Endometrial microvascular endothelial cells (primary cell): Measurements from ENCODE around the gene SLC25A5. TPM values are rescaled to one million over a fixed set of nuclear protein-coding genes. Genes with fewer than 3 reads are reported as not detected.

Source experiments
- in situ Hi-C: cut with HindIII; loops from 2 replicates; pipeline ENCODE4 v1.10.0; 2017; ENCODE audit warnings: low sequenced_read_pairs, low pct_unique_long_range_greater_than_20kb; ENCODE audit errors: inconsistent ontology term
- total RNA-seq: library from RNA; depleted of rRNA; stranded (reverse); fragments of >200 nt; gene quantifications from one replicate; pipeline ENCODE4 v1.2.3, GENCODE V29; 2015; ENCODE audit errors: inconsistent ontology term

SLC25A5 gene
- total RNA-seq, 1 donor from 2014 or later, result 533 TPM

DNA sequence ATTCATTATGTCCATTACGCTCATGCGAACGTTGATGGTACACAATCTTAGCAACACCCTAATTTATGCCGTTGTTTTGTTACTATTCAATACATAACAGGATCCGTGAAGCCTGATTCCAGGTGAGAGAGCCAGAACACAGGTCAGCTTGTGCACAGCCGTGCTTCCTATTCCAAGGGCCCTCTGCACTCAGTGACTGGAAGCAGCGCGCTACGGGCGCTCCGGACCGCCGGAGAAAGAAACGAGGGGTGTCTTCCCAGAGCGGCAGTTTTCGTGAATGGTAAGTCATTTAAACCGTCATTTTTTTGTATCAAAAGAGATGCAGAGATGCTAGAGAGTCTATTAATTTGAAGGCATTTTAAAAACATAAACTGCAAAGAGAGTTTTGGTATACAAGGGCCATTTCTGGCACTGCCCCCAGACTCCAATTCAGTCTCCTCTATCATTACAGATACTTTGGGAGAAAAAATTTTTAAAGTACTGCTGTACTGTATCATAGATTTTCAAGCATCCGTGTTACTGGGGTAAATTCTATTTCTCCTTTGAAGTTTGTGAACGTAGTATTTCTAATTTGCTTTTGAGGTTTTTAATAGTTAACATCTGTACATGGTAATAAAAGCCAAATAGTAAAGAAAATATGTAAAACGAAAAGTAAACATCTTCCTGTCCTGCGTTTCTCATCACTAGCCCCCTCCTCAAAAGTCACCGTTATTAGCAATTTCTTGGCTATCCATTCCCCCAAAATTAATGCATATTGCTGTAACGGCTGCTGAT is 6.6 kb downstream of the SLC25A5 start:
- in situ Hi-C loops, result loop anchor here (25.0 kb wide), 1 partner anchor 287 kb away; the partner anchor contains the start of gene SOWAHD

DNA sequence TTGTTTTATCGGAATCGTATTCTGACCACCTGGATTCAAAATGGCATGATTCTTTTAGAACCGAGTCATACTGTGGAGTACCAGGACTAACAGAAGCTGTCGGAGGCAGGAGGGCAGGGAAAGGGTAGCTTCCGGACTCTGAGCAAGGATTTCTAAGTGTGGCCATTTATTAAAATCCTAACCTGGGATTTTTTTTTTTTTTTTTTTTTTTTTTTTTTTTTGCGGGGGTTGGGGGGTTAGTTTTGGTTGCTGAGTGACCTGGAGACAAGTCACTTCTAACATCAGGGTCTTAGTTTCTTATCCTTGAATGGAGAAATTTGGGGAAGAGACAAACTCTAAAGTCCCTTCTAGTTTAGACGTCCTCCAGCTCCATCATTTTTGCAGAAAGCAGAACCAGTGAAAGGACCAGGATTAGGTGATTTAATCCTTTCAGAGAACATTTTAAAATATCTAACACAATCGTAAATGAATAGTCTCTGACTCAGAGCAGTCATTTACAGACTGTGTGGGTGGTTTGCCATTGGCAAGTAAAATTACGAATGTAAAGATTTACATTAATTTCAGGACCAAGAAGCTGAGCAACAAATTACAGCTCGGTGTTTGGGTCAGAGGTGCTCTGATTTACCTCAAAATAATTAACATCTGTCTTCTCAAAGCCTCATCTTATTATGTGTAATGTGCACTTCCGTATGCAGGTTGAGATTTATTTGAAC is 7.3 kb downstream of the SLC25A5 start:
- in situ Hi-C loops, result loop anchor here (25.0 kb wide), 1 partner anchor 287 kb away; the partner anchor contains the start of gene SOWAHD

DNA sequence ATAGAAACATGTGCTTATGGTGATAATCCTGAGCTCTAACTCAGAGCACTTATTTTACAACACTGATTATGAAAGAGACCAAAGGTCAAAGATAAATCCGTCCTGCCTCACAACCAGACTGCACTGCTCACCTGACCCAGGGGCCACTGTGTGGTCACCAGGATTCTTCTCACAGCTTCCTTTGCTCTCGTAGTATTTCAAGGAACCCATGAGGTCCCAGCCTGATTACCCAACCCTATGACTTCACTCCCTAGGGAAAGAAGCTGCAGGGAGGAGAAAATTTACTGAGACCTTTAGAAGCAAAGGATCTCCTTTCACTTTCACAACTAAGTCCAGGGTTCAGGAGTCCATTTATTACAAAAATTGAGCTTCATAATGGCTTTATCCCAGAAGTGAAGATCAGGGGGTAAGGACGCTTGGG is 9.6 kb downstream of the SLC25A5 start:
- in situ Hi-C loops, result loop anchor here (25.0 kb wide), 1 partner anchor 284 kb away; the partner anchor contains the start of gene SOWAHD

DNA sequence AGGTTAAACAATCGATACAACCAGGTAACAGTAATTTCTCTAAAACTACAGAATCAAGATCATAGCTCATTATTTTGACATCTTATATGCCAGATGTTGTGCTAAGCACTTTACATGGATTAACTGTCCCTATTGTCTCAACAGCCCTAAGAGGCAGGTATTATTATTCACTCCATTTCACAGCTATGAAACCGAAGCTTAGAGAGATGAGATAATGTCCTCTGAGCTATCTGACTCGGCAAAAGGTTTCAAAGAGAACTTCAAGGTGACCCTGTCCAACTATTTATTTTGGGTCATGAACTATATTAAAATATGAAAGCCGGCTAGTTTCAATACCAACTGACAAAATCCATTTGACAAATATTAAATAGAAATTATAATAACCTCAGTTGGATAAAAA is 10.3 kb downstream of the SLC25A5 start:
- in situ Hi-C loops, result loop anchor here (25.0 kb wide), 1 partner anchor 284 kb away; the partner anchor contains the start of gene SOWAHD

DNA sequence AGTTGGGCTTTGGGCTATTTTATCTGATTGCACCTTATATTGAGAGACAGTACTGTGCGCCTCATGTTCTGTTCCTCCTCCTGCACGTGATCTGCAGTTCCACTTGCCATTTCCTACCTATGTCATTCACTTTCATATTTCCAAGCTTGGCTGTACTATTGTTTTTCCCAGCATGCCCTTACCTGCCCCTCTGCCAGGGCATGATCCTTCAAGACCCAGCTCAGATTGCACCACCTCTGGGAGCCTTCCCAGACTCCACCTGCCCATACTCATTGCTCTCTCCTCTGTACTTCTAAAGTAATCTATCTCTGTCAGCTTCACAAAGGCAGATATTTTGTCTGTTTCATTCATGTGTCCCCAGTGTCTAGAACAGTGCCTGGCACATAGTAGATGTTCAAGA is 11.6 kb downstream of the SLC25A5 start:
- in situ Hi-C loops, result loop anchor here (25.0 kb wide), 1 partner anchor 282 kb away; the partner anchor contains the start of gene SOWAHD

DNA sequence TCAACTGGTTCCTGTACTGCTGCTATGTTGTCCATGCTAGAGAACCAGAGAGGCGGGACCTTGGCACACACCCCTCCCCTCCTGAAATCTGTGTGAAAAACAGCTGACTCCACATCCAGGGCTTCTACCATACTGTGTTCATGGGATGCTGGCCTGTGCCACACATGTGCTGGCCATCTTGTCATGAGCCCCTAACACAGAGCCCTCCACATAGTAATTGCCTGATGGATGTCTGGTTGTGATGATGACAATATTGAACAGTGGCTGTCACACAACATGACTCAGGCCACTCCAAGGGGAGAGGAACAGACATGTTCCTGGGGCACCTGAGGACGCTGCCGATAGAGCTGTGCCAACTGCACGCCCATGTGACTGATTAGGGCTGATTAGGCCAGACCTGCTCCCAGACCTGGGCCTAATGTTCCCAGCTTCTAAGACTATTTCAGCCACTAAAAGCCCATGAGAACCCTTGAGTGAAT is 13.1 kb downstream of the SLC25A5 start:
- in situ Hi-C loops, result loop anchor here (25.0 kb wide), 1 partner anchor 281 kb away; the partner anchor contains the start of gene SOWAHD

DNA sequence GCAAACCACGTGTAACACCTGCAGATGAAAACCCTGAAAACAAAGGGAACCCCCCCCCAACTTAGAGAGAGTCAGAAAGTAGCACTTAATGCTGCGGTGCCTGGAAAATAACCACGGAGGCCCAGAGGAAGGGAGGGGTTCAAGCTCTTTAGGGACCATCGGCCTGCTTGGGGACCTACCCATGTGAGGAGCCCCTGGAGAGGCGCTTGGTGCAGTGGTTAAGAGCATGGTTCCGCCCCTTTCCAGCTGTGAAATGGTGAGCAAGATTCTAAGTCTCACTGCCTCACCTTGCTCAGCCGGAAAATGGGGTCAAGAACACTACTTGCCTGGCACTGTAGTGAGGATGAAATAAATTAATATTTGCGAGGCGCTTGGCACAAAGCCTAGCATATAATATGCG is 13.8 kb downstream of the SLC25A5 start:
- in situ Hi-C loops, result loop anchor here (25.0 kb wide), 1 partner anchor 280 kb away; the partner anchor contains the start of gene SOWAHD

DNA sequence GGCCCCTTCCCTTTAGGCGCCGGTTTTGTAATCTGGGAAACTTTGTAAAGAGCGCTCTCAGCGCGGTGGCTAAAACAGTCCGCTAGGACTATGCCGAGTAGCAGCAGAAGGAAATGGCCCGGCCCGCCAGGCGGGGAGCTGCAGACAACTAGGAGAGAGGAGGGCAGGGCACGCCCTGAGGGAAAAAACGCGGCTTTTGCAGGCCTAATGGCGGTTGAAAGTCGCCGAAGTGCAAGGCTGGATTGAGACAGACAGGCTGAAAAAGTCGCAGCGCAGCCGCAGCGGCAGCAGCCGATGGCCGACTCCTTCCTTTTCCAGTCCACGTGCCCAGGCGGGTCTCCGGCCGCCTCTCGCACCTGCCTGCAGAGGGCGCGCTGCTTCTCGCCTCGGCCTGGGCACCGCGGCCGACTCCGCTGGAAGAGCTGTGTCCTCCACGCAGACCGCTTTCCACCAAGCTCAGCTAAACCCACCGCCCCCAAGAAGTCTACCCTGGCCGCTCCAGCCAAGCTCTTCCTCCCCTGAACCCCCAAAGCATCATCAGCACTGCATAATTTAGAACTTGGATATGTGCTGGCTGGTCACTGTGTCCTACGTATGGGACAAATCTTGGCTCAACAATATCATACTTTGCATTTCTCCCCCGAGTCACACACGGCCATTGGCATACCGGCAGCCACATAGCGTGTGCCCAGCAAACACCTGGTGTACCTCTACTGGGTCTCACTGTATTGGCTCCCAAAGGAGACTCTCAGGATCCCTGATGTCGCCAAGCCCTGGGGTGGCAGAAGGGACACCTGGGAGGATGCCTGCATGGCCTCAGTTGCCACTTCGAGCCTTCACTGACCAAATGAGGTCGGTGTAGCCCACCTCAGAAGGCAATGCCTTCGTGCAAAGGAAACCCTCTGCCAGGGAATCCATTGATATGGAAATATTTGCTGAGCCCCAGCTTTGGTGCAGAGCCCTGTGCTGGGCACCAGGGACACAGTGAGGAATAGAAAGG is 14.5 kb downstream of the SLC25A5 start:
- in situ Hi-C loops, result loop anchor here (25.0 kb wide), 1 partner anchor 280 kb away; the partner anchor contains the start of gene SOWAHD

DNA sequence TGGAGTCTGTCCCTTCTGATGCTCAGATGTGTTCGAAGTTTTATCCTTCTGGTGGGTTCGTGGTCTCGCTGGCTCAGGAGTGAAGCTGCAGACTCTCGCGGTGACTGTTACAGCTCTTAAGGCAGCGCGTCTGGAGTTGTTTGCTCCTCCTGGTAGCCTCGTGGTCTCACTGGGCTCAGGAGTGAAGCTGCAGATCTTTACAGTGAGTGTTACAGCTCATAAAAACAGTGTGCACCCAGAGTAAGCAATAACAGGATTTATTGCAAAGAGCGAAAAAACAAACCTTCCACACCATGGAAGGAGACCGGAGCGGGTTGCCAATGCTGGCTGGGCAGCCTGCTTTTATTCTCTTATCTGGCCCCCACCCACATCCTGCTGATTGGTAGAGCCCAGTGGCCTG is 18.5 kb downstream of the SLC25A5 start:
- in situ Hi-C loops, result loop anchor here (25.0 kb wide), 1 partner anchor 276 kb away; the partner anchor contains the start of gene SOWAHD

DNA sequence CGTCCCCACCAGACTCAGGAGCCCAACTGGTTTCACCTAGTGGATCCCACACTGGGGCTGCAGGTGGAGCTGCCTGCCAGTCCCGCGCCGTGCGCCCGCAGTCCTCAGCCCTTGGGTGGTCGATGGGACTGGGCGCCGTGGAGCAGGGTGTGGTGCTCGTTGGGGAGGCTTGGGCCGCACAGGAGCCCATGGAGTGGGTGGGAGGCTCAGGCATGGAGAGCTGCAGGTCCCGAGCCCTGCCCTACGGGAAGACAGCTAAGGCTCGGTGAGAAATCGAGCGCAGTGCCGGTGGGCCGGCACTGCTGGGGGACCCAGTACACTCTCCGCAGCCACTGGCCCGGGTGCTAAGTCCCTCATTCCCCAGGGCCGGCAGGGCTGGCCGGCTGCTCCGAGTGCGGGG is 19.5 kb downstream of the SLC25A5 start:
- in situ Hi-C loops, result loop anchor here (25.0 kb wide), 1 partner anchor 275 kb away; the partner anchor contains the start of gene SOWAHD

DNA sequence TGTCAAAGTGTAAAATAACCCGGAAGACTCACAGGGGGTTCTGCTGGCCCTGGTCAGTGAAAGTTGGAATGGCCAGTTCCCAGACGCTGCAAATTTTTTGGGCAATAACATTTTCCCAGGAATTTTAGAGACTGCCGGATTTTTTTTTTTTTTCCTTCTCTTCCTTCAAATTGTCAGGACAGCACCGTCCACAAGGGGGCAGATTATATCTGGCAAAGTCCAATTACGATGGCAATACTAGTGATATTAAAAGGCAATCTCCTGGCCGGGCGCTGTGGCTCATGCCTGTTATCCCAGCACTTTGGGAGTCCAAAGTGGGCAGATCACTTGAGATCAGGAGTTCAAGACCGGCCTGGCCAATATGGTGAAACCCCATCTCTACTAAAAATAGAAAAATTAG is 20.5 kb downstream of the SLC25A5 start:
- in situ Hi-C loops, result loop anchor here (25.0 kb wide), 1 partner anchor 274 kb away; the partner anchor contains the start of gene SOWAHD

DNA sequence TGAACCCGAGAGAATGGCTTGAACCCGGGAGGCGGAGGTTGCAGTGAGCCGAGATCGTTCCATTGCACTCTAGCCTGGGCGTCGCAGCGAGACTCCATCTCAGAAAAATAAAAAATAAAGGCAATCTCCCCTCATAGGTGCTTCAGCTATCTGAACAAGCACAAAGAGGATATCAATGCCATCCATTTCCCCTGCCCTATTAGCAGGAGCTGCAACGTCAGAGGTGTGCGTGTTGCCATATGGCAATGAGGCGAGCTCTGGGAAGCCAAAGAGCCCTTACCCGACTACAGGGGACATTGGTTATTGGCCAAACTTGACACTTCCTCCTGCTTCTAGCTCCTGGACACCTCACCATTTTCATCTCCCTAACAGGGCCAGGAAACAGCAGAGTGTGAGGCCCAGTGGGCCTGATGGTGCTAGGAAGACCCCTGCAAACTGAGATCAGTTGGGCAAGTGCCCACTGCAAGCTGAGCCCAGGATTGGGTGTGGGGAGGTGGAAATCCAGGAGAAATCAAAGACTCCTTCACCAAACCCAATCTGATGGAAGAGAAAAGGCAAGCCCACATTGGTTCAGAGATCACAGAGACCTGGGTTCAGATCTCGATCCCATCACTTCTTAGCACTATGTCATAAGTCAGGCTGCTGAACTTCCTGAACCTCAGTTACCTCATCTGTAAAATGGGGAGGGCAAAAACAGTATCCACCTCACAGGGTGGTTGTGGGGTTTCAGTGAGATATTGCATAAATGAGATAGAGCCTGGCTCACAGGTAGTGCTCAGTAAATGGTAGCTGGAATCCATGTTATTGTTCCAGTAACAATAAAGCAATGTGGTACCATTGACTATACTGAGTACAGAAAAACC is 21.2 kb downstream of the SLC25A5 start:
- in situ Hi-C loops, result loop anchor here (25.0 kb wide), 1 partner anchor 273 kb away; the partner anchor contains the start of gene SOWAHD

DNA sequence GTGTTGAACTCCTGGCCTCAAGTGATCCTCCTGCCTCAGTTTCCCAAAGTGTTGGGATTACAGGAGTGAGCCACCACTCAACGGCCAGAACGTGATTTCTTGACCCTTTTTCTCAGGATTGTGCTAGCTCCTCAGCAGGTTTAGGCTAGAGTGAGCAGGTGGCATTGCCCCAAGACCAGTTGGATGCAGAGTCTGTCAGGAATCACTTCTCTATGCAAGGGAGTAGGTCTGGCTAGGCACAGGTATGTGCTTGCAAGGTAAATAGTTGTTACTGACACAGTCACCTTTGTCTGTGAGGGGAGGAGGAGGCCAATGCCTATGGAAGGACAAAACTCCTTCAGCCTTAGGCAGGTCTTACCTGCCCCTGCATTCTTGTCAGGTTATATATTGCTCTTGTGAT is 24.2 kb downstream of the SLC25A5 start:
- in situ Hi-C loops, result loop anchor here (25.0 kb wide), 1 partner anchor 270 kb away; the partner anchor contains the start of gene SOWAHD

DNA sequence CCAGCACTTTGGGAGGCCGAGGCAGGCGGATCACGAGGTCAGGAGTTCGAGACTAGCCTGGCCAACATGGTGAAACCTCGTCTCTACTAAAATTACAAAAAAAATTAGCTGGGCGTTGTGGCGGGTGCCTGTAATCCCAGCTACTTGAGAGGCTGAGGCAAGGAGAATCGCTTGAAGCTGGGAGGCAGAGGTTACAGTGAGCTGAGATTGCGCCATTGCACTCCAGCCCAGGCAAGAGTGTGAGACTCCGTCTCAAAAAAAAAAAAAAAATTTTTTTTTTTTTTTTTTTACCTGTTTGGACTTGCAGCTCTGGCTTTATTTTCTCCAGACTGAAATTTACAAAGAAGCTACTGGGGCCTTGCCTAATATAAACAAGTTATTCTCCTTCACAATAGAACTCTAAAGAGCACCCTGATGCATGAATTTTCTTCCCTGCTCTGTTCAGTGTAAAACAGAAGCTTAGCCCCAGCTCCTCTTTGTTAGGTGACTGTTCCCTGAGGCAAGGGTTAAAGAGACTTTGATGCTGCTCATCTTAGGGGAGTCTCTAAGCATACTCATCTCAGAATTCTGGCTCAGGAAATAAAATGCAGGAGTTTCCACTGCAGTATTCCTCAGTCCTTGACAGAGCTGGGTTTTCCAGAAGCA is 25.7 kb downstream of the SLC25A5 start:
- in situ Hi-C loops, result loop anchor here (25.0 kb wide), 1 partner anchor 268 kb away; the partner anchor contains the start of gene SOWAHD

DNA sequence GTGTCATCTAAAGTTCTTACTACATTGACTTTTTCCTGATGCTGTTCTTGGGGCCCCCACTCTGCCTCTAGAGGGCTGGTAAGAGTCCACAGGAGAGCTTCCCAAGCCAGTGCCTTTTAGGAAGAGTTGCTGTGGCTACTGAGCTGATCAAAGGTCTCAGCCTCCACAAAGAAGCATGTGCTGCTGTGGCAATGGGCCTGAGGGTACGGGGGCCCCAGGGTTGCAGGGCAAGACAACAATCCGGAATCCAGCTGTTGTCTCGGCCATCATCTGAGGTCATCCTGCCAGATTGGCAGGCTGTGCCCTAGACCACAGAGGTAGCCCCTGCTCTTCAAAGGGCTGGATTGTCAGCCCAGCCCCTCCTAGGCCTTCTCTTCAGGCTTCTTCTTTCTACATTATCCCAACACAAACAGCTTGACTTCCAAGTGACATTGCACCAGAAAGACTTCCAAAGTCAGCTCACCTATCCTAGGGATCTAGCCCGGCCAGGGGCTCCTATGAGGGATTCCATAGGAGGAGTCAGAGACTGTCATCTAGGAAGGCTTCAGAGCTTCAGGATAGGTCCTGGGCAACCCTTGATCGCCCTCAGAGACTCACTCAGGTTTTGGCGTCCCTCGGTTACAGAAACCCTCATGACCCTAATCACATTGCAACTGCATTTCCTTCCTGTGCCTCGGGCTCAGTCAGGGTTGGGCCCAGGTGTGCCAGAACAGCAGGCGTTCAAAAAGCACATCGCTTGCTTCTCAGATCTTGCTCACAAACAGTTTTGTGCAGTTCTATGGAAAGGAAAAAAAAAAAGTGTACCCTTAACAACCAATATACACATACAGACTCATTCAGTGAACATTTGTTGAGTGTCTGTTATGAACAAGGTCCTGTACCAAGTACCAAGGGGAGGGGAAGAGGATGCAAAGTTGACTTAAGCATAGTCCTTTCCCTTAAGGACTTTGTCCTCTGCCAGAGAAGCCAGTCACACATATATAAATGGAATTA is 27.8 kb downstream of the SLC25A5 start:
- in situ Hi-C loops, result loop anchor here (25.0 kb wide), 1 partner anchor 266 kb away; the partner anchor contains the start of gene SOWAHD
